NCI-H510A treated with DMSO at 0.1 percent for 48 hours (cell line): ENCODE results near the gene IZUMO1.
A peak's percentile ranks its signal among the peaks of the same experiment; 100 is the strongest.
"Not testable (repeated sequence)": the region's sequence is repeated elsewhere in the genome, so short reads cannot be mapped to it uniquely, and the experiment has no call there.

Experiments
- DNase-seq: peaks from one replicate; lab custom pipeline; 2025; lab: John Stamatoyannopoulos, UW

IZUMO1 gene

GRCh38 chr19:48746738-48747575 lies at the start of gene IZUMO1:
TSS of gene IZUMO1 (minus strand) at chr19:48746909. CDS start at chr19:48745859, 1,050 bp downstream.
- DNase-seq: no peak

GRCh38 chr19:48795685-48796070 lies 49.0 kb upstream of the IZUMO1 start:
- no peak for DNase-seq

DNA sequence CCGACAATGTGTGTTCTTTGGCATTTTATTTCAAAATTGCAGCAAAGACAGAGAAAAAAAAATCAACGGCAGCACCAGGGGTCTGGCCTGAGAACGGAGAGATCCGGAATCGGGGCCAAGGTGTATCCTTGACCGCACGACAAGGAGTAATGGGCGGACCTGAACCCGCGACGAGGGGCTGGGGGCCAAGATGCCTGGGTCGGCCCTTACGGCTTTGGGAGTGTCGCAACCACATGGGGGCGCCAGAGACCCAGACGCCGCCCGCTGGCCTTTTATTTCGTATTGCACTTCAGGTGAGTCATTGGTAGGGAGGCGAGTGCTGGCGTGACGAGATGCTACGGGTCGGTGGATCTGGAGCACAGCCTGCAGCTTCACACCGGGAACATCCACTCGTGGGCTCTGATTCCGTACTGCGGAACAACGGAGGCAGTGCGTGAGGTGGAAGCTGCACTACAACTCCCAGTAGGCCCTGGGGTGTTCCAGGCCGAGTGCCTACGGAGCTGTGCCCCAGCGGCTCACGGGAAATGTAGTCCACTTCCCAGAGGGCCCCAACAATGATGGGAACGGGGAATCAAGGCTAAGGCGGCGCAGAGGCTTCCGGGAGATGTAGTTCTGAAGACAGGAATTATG lies 48.5 kb upstream of the IZUMO1 start:
- DNase-seq: peak; percentile 96

DNA sequence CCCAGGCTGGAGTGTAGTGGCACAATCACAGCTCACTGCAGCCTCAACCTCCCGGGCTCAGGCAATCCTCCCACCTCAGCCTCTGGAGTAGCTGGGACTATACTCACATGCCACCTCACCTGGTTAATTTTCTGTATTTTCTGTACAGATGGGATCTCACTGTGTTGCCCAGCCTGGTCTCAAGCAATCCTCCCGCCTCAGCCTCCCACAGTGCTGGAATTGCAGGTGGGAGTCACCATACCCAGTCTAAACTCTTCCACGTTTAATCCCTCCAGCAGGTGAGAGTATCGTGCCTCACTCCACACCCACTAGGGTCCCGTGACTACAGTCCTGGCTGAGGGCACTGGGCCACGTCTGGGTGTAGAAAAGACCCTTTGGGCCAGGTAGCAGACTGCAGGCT lies 47.6 kb upstream of the IZUMO1 start:
- DNase-seq: no peak

GRCh38 chr19:48793271-48793670 lies 46.6 kb upstream of the IZUMO1 start:
- DNase-seq: no peak

GRCh38 chr19:48787331-48787730 lies 40.6 kb upstream of the IZUMO1 start:
- DNase-seq: not testable (repeated sequence)

DNA sequence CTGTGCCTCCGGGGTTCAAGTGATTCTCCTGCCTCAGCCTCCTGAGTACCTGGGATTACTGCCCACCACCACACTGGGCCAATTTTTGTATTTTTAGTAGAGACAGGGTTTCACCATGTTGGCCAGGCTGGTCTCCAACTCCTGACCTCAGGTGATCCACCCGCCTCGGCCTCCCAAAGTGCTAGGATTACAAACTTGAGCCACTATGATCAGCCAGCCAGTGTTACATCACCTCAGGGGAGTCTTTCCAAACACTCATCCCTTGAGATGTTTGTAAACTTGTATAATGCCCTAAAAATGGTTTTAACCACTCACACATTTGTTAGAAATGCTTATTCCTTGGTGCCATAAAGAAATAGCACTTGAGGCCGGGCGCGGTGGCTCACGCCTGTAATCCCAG lies 39.7 kb upstream of the IZUMO1 start:
- not testable (repeated sequence) for DNase-seq

DNA sequence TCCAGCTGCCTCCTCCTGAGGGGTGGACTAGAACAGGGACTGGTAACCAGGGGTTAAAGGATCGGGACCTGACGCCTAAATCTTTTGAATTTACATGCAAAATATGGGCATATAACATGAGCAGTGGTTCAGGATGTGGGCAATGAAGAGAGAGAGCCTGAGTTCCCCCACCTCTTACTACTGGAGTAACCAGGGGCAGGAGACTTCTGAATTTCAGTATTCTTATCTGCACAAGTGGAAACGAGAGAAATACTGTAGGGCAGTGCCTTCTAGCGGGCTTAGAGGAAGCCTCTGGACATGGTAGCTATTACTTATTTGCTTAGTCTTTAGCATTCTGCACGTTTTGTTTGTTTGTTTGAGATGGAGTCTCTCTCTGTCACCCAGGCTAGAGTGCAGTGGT lies 37.8 kb upstream of the IZUMO1 start:
- no peak for DNase-seq

DNA sequence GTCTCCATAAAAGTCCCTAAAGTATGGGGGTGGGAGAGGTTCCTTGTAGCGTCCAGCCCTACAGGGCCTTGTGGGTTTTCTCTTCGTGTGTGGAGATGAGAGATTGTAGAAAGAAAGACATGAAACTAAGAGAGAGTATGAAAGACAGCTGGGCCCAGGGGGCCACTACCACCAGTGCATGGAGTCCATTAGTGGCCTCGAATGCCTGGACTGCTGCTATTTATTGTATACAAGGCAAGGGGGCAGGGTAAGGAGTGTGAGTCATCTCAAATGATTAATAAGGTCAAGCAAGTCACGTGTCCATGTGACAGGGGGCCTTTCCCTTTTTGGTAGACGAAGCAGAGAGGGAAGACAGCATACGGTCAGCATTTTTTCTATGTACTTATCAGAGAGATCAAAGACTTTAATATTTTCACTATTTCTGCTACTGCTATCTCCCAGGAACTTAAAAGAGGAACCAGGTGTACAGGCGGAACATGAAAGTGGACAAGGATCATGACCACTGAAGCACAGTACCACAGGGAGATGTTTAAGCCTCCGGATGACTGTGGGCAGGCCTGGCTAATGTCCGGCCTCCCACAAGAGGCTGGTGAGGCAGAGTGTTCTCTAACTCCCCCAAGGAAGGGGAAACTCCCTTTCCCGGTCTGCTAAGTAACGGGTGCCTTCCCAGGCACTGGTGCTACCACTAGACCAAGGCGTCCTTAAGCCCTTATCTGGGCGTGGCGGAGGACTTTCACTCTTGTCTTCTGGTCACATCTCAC lies 34.1 kb upstream of the IZUMO1 start:
- DNase-seq: no peak

GRCh38 chr19:48779636-48780035 lies 32.9 kb upstream of the IZUMO1 start:
- DNase-seq: no peak

- no peak for DNase-seq
Measured at GRCh38 chr19:48777720-48778119, 31.0 kb upstream of the IZUMO1 start.

GRCh38 chr19:48777139-48777538 lies 30.4 kb upstream of the IZUMO1 start:
- no peak for DNase-seq

DNA sequence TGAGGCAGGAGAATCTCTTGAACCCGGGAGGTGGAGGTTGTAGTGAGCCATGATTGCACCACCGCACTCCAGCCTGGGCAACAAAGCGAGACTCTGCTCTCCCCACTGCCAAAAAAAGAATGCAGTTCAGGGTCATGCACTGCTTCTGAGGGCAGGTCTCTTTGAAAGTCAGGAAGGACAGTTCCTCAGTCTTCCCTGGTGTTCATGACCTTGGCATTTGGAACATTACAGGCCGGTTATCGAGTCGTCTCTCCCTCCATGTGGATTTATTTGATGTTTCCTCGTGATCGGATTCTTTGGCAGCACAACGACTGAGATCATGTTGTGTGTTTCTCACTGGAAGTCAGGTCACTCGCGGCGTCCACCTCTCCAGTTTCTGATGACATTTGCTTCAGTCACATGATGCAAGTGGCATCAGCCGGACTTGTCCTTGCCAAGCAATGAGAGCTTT lies 25.8 kb upstream of the IZUMO1 start:
- no peak for DNase-seq

GRCh38 chr19:48770734-48771472 lies 24.2 kb upstream of the IZUMO1 start:
- DNase-seq: no peak

DNA sequence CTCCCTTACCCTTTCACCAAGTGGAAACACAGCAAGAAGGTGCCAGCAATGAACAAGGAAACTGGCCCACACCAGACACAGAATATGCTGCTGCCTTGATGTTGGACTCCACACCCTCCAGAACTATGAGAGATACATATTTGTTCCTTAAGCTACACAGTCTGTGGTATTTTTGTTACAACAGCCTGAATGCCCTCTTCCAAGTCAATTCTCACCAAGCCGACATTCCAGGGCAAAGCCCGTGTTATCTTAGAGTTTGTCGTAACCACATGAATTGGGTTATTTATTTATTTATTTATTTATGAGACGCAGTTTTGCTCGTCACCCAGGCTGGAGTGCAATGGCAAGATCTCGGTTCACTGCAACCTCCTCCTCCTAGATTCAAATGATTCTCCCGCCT lies 23.6 kb upstream of the IZUMO1 start:
- no peak for DNase-seq

DNA sequence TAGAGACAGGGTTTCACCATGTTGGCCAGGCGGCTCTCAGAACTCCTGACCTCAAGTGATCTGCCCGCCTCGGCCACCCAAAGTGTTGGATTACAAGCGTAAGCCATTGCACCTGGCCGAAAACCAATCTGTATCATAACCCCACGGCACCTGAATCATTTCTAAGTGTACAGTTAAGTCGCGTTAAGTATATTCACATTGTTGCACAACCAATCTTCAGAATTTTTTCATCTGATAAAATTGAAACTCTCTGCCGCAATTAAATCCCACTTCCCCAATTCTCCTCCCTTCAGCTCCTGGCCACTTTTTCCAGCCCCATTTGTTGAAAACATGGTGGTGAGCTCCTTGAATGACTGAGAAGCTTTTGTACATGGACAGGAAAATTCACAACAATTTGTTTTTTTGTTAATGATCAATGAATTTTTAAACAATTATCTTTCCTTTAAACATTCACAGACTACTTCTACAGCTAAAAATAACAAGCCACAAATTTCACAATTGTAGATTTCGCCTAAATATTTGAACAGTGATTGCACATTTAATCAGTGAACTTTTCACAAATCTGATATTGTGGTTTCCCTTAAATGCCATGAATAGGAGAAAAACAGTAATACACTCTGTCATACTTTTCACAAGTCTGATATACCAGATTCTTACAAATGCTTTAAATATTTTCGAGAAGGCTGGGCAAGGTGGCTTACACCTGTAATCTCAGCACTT lies 22.4 kb upstream of the IZUMO1 start:
- no peak for DNase-seq

- not testable (repeated sequence) for DNase-seq
Measured at GRCh38 chr19:48768171-48768753, 21.6 kb upstream of the IZUMO1 start.

DNA sequence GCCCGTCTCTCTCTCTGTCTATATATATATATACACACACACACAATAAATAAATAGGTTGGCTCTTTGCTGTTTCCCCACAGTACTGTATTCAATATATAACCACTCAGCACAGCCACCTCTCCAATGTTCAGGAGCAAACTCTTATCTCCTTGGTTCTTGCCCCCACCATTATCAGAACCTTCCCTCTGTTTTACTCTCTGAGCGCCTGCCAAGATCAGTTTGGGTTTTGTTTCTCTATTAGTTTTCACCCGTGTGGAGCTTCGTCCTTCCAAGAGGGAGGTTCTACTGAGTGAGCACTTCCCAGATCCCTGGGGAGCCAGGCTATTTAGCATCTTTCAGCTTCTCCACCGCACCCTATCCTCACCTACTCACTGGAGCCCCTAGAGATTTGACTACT lies 19.1 kb upstream of the IZUMO1 start:
- DNase-seq: not testable (repeated sequence)

DNA sequence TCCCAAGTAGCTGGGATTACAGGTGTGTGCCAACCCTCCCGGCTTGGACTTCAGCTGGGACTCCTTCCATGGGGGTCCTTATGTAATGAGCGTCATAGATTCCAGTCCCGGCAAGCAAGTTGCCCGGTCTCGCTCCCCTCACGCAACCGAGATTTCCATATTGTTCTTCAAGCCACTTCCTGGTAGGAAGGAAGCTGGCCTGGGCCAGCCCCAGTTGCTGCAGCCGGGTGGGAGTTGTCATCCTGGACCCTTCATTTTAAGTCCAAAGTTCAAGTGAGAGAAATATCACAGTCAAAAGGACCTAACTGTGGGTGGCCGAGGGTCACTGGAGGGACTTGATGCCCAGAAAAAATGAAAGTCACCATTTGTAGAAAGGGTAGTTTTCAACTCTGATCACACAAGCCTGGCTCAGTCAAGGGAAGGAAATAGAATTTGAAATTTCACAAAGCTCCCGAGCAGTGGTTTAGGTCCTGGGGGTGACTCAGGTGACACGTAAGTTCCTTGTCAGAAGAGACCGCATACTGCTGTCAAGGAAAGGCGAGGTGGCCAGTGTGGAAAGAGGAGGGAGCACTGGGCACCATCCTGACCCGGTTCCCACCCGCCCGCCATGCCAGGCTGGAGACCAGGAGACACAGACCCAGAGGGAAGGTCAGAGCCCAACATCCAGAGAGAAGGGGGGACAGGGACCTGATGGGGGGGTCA lies 13.9 kb upstream of the IZUMO1 start:
- DNase-seq: no peak

- no peak for DNase-seq
Measured at GRCh38 chr19:48757741-48758144, 11.0 kb upstream of the IZUMO1 start.
